HepG2 (cell line): Measurements from ENCODE around the gene ALKBH2. TPM values are rescaled to one million over a fixed set of nuclear protein-coding genes. Genes with fewer than 3 reads are reported as not detected.

Source experiments
- DBP ChIP-seq: sonication (generic); formaldehyde crosslinking; IDR thresholded peaks from 2 replicates; pipeline ENCODE4 v1.4.0; 2020; ENCODE audit warnings: missing genetic modification reagents; ENCODE audit errors: not compliant biosample characterization
- DR1 ChIP-seq: sonication (generic); formaldehyde crosslinking; IDR thresholded peaks from 2 replicates; pipeline ENCODE4 v1.8.0; 2021; ENCODE audit warnings: mild to moderate bottlenecking, missing genetic modification reagents, inconsistent platforms
- FOSL2 ChIP-seq: sonication (generic); formaldehyde crosslinking; IDR thresholded peaks from 2 replicates; pipeline ENCODE4 v1.4.0; 2020; ENCODE audit warnings: missing genetic modification reagents
- FOXK1 ChIP-seq: sonication (generic); formaldehyde crosslinking; IDR thresholded peaks from 2 replicates; pipeline ENCODE4 v1.4.0; 2020; ENCODE audit warnings: low read depth, missing genetic modification reagents, borderline replicate concordance
- HIVEP1 ChIP-seq: sonication (generic); formaldehyde crosslinking; IDR thresholded peaks from 2 replicates; pipeline ENCODE4 v1.4.0; 2020; ENCODE audit warnings: mild to moderate bottlenecking, missing genetic modification reagents
- HNRNPK ChIP-seq: fragments of 200-400 bp; formaldehyde crosslinking; IDR thresholded peaks from 2 replicates; pipeline ENCODE4 v1.6.1; 2018; ENCODE audit warnings: low read length, low read depth, moderate library complexity, mild to moderate bottlenecking; ENCODE audit not compliant: poor library complexity, severe bottlenecking
- KAT2B ChIP-seq: fragments of 150-350 bp; IDR thresholded peaks from 2 replicates; pipeline ENCODE4 v1.6.1; 2014; ENCODE audit warnings: low read depth, low read length, borderline replicate concordance
- KMT2A ChIP-seq: sonication (generic); formaldehyde crosslinking; IDR thresholded peaks from 2 replicates; pipeline ENCODE4 v1.4.0; 2020; ENCODE audit warnings: missing genetic modification reagents
- SOX13 ChIP-seq, 3 experiments: fragments of 450-650 bp in 1 of 3; sonication (generic) in 1 of 3; formaldehyde crosslinking in 1 of 3; IDR thresholded peaks in 2 of 3; conservative IDR thresholded peaks in 1 of 3; 2 replicates each; pipeline versions ENCODE4 v1.5.0 to v1.6.1; 2016 to 2020; ENCODE audit warnings: antibody characterized with exemption in 1 of 3, mild to moderate bottlenecking in 1 of 3, missing compliant biosample characterization in 1 of 3, missing genetic modification reagents in 1 of 3, moderate library complexity in 1 of 3
- ZFP36 ChIP-seq: fragments of 150-350 bp; IDR thresholded peaks from 2 replicates; pipeline ENCODE4 v1.6.1; 2018; ENCODE audit warnings: borderline replicate concordance, low read length, low read depth; ENCODE audit not compliant: partially characterized antibody
- ZFX ChIP-seq: sonication (generic); formaldehyde crosslinking; IDR thresholded peaks from 2 replicates; pipeline ENCODE4 v1.4.0; 2020; ENCODE audit warnings: mild to moderate bottlenecking, low read depth, missing genetic modification reagents, moderate library complexity
- ZNF329 ChIP-seq: sonication (generic); formaldehyde crosslinking; IDR thresholded peaks from 2 replicates; pipeline ENCODE4 v1.9.0; 2021; ENCODE audit warnings: low read depth, mild to moderate bottlenecking, missing genetic modification reagents
- ZNF614 ChIP-seq: IDR thresholded peaks from 2 replicates; pipeline ENCODE4 v1.6.1; 2018; ENCODE audit warnings: missing biosample characterization, missing genetic modification reagents, inconsistent platforms, borderline replicate concordance
- ZNF670 ChIP-seq: sonication (generic); formaldehyde crosslinking; IDR thresholded peaks from 2 replicates; pipeline ENCODE4 v1.8.0; 2022; ENCODE audit warnings: mild to moderate bottlenecking, missing genetic modification reagents, borderline replicate concordance
- ZSCAN9 ChIP-seq: IDR thresholded peaks from 2 replicates; pipeline ENCODE4 v1.6.1; 2016; ENCODE audit warnings: borderline replicate concordance
- polyA plus RNA-seq, 8 experiments: library from polyadenylated mRNA; depleted of rRNA in 3 of 8; stranded (reverse) in 7 of 8; unstranded in 1 of 8; fragments of >200 nt; fragmentation: Illumina TruSeq in 4 of 8; extraction: Trizol in 4 of 8; gene quantifications; 2 replicates each; pipeline versions ENCODE4 v1.2.1 to v1.2.3, GENCODE V29; 2011 to 2016; ENCODE audit warnings: low read depth in 4 of 8, missing spikeins in 1 of 8, mixed read lengths in 1 of 8; ENCODE audit not compliant: insufficient read depth in 1 of 8
- total RNA-seq, 5 experiments: library from RNA; depleted of rRNA; stranded (reverse); fragments of >200 nt; fragmentation: Illumina TruSeq; extraction: Trizol; gene quantifications; 2 replicates each; pipeline ENCODE4 v1.2.3, GENCODE V29; 2016; ENCODE audit warnings: low read depth in 1 of 5
- TF ChIP-seq, protein P1 (sequence below): sonication (generic); formaldehyde crosslinking; IDR thresholded peaks from 2 replicates; pipeline ENCODE4 v1.8.1; 2023; ENCODE audit warnings: mild to moderate bottlenecking, missing genetic modification reagents
- TF ChIP-seq, protein P2 (sequence below): sonication (generic); formaldehyde crosslinking; conservative IDR thresholded peaks from 2 replicates; pipeline ENCODE4 v1.4.0; 2020; ENCODE audit warnings: mild to moderate bottlenecking, missing genetic modification reagents, moderate library complexity
- TF ChIP-seq, protein P3 (sequence below): sonication (generic); formaldehyde crosslinking; IDR thresholded peaks from 2 replicates; pipeline ENCODE4 v1.4.0; 2020; ENCODE audit warnings: missing genetic modification reagents
- TF ChIP-seq, protein P4 (sequence below): sonication (generic); formaldehyde crosslinking; IDR thresholded peaks from 2 replicates; pipeline ENCODE4 v1.4.0; 2020; ENCODE audit warnings: missing genetic modification reagents, borderline replicate concordance

The ALKBH2 gene
- total and polyA plus RNA-seq, 2 of the 13 experiments (the other 11 are each of a cell fraction or from before 2014, with no cell fraction given): 21.0 to 40.5 TPM

DNA sequence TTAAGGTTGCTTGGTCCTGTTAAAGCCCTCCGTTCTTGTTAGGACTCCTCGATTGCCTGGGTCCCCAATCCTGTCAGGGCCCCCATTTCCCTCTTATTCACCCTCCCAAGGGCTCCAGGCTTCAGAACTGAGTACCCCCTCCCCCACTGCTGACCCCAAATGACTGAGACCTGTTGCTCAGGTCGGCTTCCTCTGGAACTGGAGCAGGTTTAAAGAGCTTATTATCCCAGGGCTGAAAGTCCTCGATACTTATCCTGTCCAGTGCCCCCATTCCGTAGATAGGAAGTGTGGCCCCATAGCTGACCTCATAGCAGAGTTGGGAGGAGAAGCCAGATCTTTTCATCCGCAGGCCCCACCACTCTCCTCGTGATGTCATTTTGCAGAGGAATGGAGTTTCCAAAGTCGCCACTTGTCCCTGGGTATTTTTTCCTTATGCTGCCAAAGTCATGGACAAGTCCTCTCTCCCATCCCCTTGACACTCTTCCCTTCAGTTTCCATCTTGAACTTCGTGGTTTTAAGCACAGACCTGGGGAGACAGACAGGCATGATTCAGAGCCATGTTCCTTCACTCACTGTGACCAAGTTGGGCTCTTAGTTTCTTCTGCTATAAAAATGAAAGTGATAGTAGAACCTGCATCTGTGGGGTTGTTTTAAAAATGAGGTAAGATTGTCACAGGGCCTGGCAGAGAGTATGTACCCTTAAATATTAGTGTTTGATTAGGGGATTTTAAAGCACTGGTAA is 39.7 kb downstream of the ALKBH2 start (continued):
- TF ChIP-seq, protein P1, sequence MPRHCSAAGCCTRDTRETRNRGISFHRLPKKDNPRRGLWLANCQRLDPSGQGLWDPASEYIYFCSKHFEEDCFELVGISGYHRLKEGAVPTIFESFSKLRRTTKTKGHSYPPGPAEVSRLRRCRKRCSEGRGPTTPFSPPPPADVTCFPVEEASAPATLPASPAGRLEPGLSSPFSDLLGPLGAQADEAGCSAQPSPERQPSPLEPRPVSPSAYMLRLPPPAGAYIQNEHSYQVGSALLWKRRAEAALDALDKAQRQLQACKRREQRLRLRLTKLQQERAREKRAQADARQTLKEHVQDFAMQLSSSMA (CRISPR knock-in tag): no peak
- TF ChIP-seq HIVEP1 (CRISPR knock-in tag) (0 out of 2 replicates have a peak, but pooled peaks have one; percentile 35), ZNF329 (no peak), ZFX (CRISPR knock-in tag) (peak; percentile 4; the same call in 1 of the 2 replicates), ZNF670 (CRISPR knock-in tag) (no peak), ZNF614 (CRISPR knock-in tag) (0 out of 2 replicates have a peak, but pooled peaks have one; percentile 29), ZFP36 (no peak), DBP (CRISPR knock-in tag) (no peak), ZSCAN9 (CRISPR knock-in tag) (no peak), DR1 (no peak), FOSL2 (no peak), KAT2B (no peak), KMT2A (peak; percentile 20; the same call in 1 of the 2 replicates), SOX13 (IDR thresholded peaks at IDR 0.05) (no peak), SOX13 (CRISPR knock-in tag; conservative IDR thresholded peaks at IDR 0.05 in 1 of 2, IDR thresholded peaks at IDR 0.05 in 1 of 2) (no peak), FOXK1 (CRISPR knock-in tag) (0 out of 2 replicates have a peak, but pooled peaks have one; percentile 6), HNRNPK (no peak)
- TF ChIP-seq, protein P2, sequence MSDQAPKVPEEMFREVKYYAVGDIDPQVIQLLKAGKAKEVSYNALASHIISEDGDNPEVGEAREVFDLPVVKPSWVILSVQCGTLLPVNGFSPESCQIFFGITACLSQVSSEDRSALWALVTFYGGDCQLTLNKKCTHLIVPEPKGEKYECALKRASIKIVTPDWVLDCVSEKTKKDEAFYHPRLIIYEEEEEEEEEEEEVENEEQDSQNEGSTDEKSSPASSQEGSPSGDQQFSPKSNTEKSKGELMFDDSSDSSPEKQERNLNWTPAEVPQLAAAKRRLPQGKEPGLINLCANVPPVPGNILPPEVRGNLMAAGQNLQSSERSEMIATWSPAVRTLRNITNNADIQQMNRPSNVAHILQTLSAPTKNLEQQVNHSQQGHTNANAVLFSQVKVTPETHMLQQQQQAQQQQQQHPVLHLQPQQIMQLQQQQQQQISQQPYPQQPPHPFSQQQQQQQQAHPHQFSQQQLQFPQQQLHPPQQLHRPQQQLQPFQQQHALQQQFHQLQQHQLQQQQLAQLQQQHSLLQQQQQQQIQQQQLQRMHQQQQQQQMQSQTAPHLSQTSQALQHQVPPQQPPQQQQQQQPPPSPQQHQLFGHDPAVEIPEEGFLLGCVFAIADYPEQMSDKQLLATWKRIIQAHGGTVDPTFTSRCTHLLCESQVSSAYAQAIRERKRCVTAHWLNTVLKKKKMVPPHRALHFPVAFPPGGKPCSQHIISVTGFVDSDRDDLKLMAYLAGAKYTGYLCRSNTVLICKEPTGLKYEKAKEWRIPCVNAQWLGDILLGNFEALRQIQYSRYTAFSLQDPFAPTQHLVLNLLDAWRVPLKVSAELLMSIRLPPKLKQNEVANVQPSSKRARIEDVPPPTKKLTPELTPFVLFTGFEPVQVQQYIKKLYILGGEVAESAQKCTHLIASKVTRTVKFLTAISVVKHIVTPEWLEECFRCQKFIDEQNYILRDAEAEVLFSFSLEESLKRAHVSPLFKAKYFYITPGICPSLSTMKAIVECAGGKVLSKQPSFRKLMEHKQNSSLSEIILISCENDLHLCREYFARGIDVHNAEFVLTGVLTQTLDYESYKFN (CRISPR knock-in tag): peak; percentile 49; the same call in 1 of the 2 replicates
- TF ChIP-seq, protein P3, sequence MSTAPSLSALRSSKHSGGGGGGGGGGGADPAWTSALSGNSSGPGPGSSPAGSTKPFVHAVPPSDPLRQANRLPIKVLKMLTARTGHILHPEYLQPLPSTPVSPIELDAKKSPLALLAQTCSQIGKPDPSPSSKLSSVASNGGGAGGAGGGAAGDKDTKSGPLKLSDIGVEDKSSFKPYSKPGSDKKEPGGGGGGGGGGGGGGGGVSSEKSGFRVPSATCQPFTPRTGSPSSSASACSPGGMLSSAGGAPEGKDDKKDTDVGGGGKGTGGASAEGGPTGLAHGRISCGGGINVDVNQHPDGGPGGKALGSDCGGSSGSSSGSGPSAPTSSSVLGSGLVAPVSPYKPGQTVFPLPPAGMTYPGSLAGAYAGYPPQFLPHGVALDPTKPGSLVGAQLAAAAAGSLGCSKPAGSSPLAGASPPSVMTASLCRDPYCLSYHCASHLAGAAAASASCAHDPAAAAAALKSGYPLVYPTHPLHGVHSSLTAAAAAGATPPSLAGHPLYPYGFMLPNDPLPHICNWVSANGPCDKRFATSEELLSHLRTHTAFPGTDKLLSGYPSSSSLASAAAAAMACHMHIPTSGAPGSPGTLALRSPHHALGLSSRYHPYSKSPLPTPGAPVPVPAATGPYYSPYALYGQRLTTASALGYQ (CRISPR knock-in tag): no peak
- TF ChIP-seq, protein P4, sequence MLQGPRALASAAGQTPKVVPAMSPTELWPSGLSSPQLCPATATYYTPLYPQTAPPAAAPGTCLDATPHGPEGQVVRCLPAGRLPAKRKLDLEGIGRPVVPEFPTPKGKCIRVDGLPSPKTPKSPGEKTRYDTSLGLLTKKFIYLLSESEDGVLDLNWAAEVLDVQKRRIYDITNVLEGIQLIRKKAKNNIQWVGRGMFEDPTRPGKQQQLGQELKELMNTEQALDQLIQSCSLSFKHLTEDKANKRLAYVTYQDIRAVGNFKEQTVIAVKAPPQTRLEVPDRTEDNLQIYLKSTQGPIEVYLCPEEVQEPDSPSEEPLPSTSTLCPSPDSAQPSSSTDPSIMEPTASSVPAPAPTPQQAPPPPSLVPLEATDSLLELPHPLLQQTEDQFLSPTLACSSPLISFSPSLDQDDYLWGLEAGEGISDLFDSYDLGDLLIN: no peak
